ENCODE data around the gene GIPC2.

GRCh38 chr1:78006521-78006920 is 39.2 kb upstream of the GIPC2 start:
- TF ChIP-seq CTCF (IDR thresholded peaks at IDR 0.05) (no peak), POLR2A (IDR thresholded peaks at IDR 0.05) (no peak), EP300 (IDR thresholded peaks at IDR 0.05) (no peak), POLR2AphosphoS5 (IDR thresholded peaks at IDR 0.05) (no peak)
